Measurements from ENCODE around the gene FCHSD2.

- TF ChIP-seq POLR2AphosphoS5 (IDR thresholded peaks at IDR 0.05) (no peak), CTCF (IDR thresholded peaks at IDR 0.05 in 8 of 11, conservative IDR thresholded peaks at IDR 0.05 in 3 of 11) (no peak)
Observed at GRCh38 chr11:72989727-72990126, 152.4 kb downstream of the FCHSD2 start.
